NK-92 (cell line): Measurements from ENCODE around the gene TAOK3.

Source experiments
- DNase-seq: peaks from one replicate; lab custom pipeline; 2025; ENCODE audit not compliant: unreplicated experiment; lab: John Stamatoyannopoulos, UW

Gene TAOK3

DNA sequence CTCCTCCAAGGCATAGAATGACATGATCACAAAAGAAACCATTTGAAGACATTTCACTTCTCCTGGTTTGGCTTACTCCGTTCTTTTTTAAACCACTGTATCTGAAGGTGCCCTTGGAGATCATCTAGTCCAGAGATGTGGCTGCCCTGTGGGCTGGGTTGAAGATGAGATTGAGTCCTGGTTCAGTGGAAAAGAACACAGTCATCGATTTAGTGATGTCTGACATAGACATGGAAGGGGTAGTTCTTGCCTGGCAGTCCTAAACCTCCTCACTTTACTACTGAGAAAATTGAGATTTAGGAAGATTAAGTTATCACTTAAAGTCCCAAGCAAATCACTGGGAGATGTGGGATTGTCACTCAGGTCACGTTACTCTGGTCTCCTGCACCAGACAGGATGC, 271.7 kb downstream of the TAOK3 start:
- no peak for DNase-seq
